GM23338 (cell line): ENCODE data around the gene CACNA1C. TPM values are rescaled to one million over a fixed set of nuclear protein-coding genes. Genes with fewer than 3 reads are reported as not detected.

Experiments used
- ATAC-seq: fragments of 200-7000 bp; cut with Tn5 transposase; 3 replicates; pipeline ENCODE4 v1.9.1; 2020
- DNase-seq: peaks from one replicate; pipeline ENCODE4 v3.0.0-alpha.2; 2015; ENCODE audit warnings: low spot score
- H2AFZ ChIP-seq: fragments of 200-600 bp; sonication (generic); 2 replicates; pipeline ENCODE4 v1.8.0; 2016; ENCODE audit warnings: antibody characterized with exemption, mild to moderate bottlenecking, moderate library complexity
- H3F3A ChIP-seq: fragments of 200-600 bp; sonication (generic); replicated peaks from 2 replicates; pipeline ENCODE4 v1.8.0; 2017; ENCODE audit warnings: antibody characterized with exemption, mixed run types, low read depth
- H3K27ac ChIP-seq: fragments of 200-600 bp; sonication (generic); 2 replicates; pipeline ENCODE4 v1.6.1; 2016; ENCODE audit warnings: low read depth
- H3K27me3 ChIP-seq: fragments of 200-600 bp; sonication (generic); 2 replicates; pipeline ENCODE4 v1.8.0; 2016; ENCODE audit warnings: mild to moderate bottlenecking, mixed run types, moderate library complexity; ENCODE audit not compliant: insufficient read depth
- H3K36me3 ChIP-seq: fragments of 200-600 bp; sonication (generic); 2 replicates; pipeline ENCODE4 v1.8.0; 2016; ENCODE audit warnings: mild to moderate bottlenecking; ENCODE audit not compliant: insufficient read depth
- H3K4me1 ChIP-seq: fragments of 200-600 bp; sonication (generic); 2 replicates; pipeline ENCODE4 v1.8.0; 2016; ENCODE audit warnings: mild to moderate bottlenecking, moderate library complexity; ENCODE audit not compliant: insufficient read depth
- H3K4me2 ChIP-seq: fragments of 200-600 bp; sonication (generic); 2 replicates; pipeline ENCODE4 v1.7.1; 2017; ENCODE audit warnings: mixed run types
- H3K4me3 ChIP-seq: fragments of 200-600 bp; sonication (generic); 2 replicates; pipeline ENCODE4 v1.6.1; 2016; ENCODE audit warnings: mixed run types
- H3K79me2 ChIP-seq: fragments of 200-600 bp; sonication (generic); replicated peaks from 2 replicates; pipeline ENCODE4 v1.8.0; 2017; ENCODE audit warnings: mild to moderate bottlenecking; ENCODE audit not compliant: insufficient read depth
- H3K9me2 ChIP-seq: fragments of 200-600 bp; sonication (generic); 2 replicates; pipeline ENCODE4 v1.8.0; 2017; ENCODE audit not compliant: insufficient read depth
- H4K20me1 ChIP-seq: fragments of 200-600 bp; sonication (generic); replicated peaks from 2 replicates; pipeline ENCODE4 v1.8.0; 2017; ENCODE audit warnings: mild to moderate bottlenecking; ENCODE audit not compliant: insufficient read depth
- H3K27ac Mint-ChIP-seq: 2 replicates; pipeline ENCODE4 v1.8.0; 2020; ENCODE audit warnings: inconsistent platforms, mild to moderate bottlenecking, moderate library complexity, mixed read lengths
- H3K27me3 Mint-ChIP-seq: 3 replicates; pipeline ENCODE4 v1.8.0; 2022; ENCODE audit warnings: low read depth, mild to moderate bottlenecking, moderate library complexity, mixed read lengths, inconsistent platforms; ENCODE audit not compliant: insufficient read depth, poor library complexity
- H3K36me3 Mint-ChIP-seq: 3 replicates; pipeline ENCODE4 v1.8.0; 2021; ENCODE audit warnings: low read depth, mild to moderate bottlenecking, inconsistent platforms, moderate library complexity, mixed read lengths
- H3K4me1 Mint-ChIP-seq: 3 replicates; pipeline ENCODE4 v1.8.0; 2020; ENCODE audit warnings: mild to moderate bottlenecking, inconsistent platforms, mixed read lengths
- H3K4me3 Mint-ChIP-seq: 3 replicates; pipeline ENCODE4 v1.8.0; 2021; ENCODE audit warnings: moderate library complexity, mild to moderate bottlenecking, inconsistent platforms, mixed read lengths
- H3K9me3 Mint-ChIP-seq: 3 replicates; pipeline ENCODE4 v1.8.0; 2020; ENCODE audit warnings: moderate library complexity, mild to moderate bottlenecking, inconsistent platforms, mixed read lengths
- CTCF ChIP-seq, 2 experiments: fragments of 200-600 bp in 1 of 2; sonication (generic) in 1 of 2; conservative IDR thresholded peaks; 2 replicates each; pipeline versions ENCODE4 v1.5.1 to v1.6.1; 2016 to 2017; ENCODE audit warnings: antibody characterized with exemption in 2 of 2, low read depth in 2 of 2, mild to moderate bottlenecking in 2 of 2, moderate library complexity in 1 of 2
- ETS1 ChIP-seq: IDR thresholded peaks from 2 replicates; pipeline ENCODE4 v1.6.1; 2016; ENCODE audit warnings: antibody characterized with exemption
- EZH2phosphoT487 ChIP-seq: fragments of 200-600 bp; sonication (generic); IDR thresholded peaks from one replicate; pipeline ENCODE4 v1.8.1; 2018; ENCODE audit warnings: antibody characterized with exemption; ENCODE audit not compliant: unreplicated experiment
- JUNB ChIP-seq: IDR thresholded peaks from one replicate; pipeline ENCODE4 v1.6.1; 2016; ENCODE audit warnings: antibody characterized with exemption; ENCODE audit not compliant: unreplicated experiment
- NANOG ChIP-seq: IDR thresholded peaks from 2 replicates; pipeline ENCODE4 v1.6.1; 2016; ENCODE audit warnings: antibody characterized with exemption, borderline replicate concordance
- POLR2AphosphoS5 ChIP-seq: IDR thresholded peaks from 2 replicates; pipeline ENCODE4 v1.6.1; 2016; ENCODE audit warnings: antibody characterized with exemption, low read depth
- REST ChIP-seq: IDR thresholded peaks from one replicate; pipeline ENCODE4 v1.6.1; 2018; ENCODE audit warnings: antibody characterized with exemption; ENCODE audit not compliant: unreplicated experiment
- ZNF114 ChIP-seq: fragments of 250-450 bp; sonication (Bioruptor Pico); IDR thresholded peaks from 2 replicates; pipeline ENCODE4 v1.5.0; 2020; ENCODE audit warnings: mild to moderate bottlenecking, moderate library complexity
- ZNF331 ChIP-seq: fragments of 250-450 bp; sonication (Bioruptor Pico); IDR thresholded peaks from 2 replicates; pipeline ENCODE4 v1.5.0; 2020; ENCODE audit warnings: low read depth, mild to moderate bottlenecking, moderate library complexity
- polyA plus RNA-seq: library from polyadenylated mRNA; unstranded; fragments of >200 nt; fragmentation: Nextera tagmentation; extraction: Ambion mirVana; gene quantifications from 2 replicates; pipeline ENCODE4 v1.2.1, GENCODE V29; 2016
- total RNA-seq: library from RNA; depleted of rRNA; stranded (reverse); fragments of >200 nt; shearing (Covaris generic); gene quantifications from 2 replicates; pipeline ENCODE4 v1.2.3, GENCODE V29; 2014

Gene CACNA1C
- total and polyA plus RNA-seq, 2 experiments from 2014 or later = 0.78 to 2.1 TPM

GRCh38 chr12:2165927-2166326 is 113.1 kb downstream of the CACNA1C start:
- Histone ChIP-seq H3K79me2 (no peaks in the 10 kb centered on the region), H3K4me2 (no peak overlapping the region), H3K9me2 (peaks cover 10% of the 10 kb centered on the region; the same call in 1 of the 2 replicates), H3K4me3 (no peak overlapping the region), H3K27ac (no peak overlapping the region), H2AFZ (no peak overlapping the region), H3F3A (no peaks in the 10 kb centered on the region), H3K27me3 (no peaks in the 10 kb centered on the region), H3K36me3 (no peaks in the 10 kb centered on the region), H3K4me1 (no peaks in the 10 kb centered on the region), H4K20me1 (no peaks in the 10 kb centered on the region)
- Mint-ChIP-seq H3K36me3 (no peaks in the 10 kb centered on the region), H3K9me3 (peaks cover 14% of the 10 kb centered on the region; the same call in 2 of the 3 replicates), H3K4me1 (peaks cover 12% of the 10 kb centered on the region; the same call in 2 of the 3 replicates), H3K27me3 (no peaks in the 10 kb centered on the region), H3K27ac (no peak overlapping the region), H3K4me3 (no peak overlapping the region)
- DNase-seq = no peak
- no peak for TF ChIP-seq JUNB
- TF ChIP-seq ETS1 = no peak
- no peak for ATAC-seq

GRCh38 chr12:2166696-2167095 is 113.9 kb downstream of the CACNA1C start:
- no peaks in the 10 kb centered on the region for H3F3A ChIP-seq
- Mint-ChIP-seq H3K4me3 (no peak overlapping the region), H3K4me1 (peaks cover 10% of the 10 kb centered on the region; the same call in 2 of the 3 replicates), H3K27ac (no peak overlapping the region), H3K27me3 (peaks cover under 1% of the 10 kb centered on the region), H3K9me3 (peaks cover 14% of the 10 kb centered on the region; the same call in 2 of the 3 replicates), H3K36me3 (no peaks in the 10 kb centered on the region)
- DNase-seq (no peak), ATAC-seq (no peak)
- no peaks in the 10 kb centered on the region for H4K20me1 ChIP-seq
- no peaks in the 10 kb centered on the region for H3K79me2 ChIP-seq
- no peak overlapping the region for H2AFZ ChIP-seq
- H3K9me2 ChIP-seq = peaks cover 10% of the 10 kb centered on the region; the same call in 1 of the 2 replicates
- no peaks in the 10 kb centered on the region for H3K27me3 ChIP-seq
- no peak overlapping the region for H3K4me3 ChIP-seq
- no peak overlapping the region for H3K27ac ChIP-seq
- H3K4me1 ChIP-seq = no peaks in the 10 kb centered on the region
- no peaks in the 10 kb centered on the region for H3K36me3 ChIP-seq
- H3K4me2 ChIP-seq = no peak overlapping the region
- TF ChIP-seq CTCF (conservative IDR thresholded peaks at IDR 0.05; ENCODE audit: low read depth in 2 of 2) (no peak), ETS1 (no peak), NANOG (no peak), REST (no peak), POLR2AphosphoS5 (no peak), ZNF331 (CRISPR knock-in tag) (no peak), ZNF114 (CRISPR knock-in tag) (no peak), EZH2phosphoT487 (no peak)
